Esophagus mucosa (tissue), 1 donor: ENCODE results near the gene FAM110D. TPM values are rescaled to one million over a fixed set of nuclear protein-coding genes. Genes with fewer than 3 reads are reported as not detected.

Source experiments
- ATAC-seq: fragments of 200-7000 bp; cut with Tn5 transposase; one replicate; pipeline ENCODE4 v1.9.1; 2020
- total RNA-seq: library from RNA; stranded (reverse); gene quantifications from one replicate; pipeline ENCODE4 v1.2.4, GENCODE V29; 2023
- donor health status: DM: yes; HTN: yes; CAD: no.

Gene FAM110D
- total RNA-seq, 1 donor from 2014 or later: 0.68 TPM

DNA sequence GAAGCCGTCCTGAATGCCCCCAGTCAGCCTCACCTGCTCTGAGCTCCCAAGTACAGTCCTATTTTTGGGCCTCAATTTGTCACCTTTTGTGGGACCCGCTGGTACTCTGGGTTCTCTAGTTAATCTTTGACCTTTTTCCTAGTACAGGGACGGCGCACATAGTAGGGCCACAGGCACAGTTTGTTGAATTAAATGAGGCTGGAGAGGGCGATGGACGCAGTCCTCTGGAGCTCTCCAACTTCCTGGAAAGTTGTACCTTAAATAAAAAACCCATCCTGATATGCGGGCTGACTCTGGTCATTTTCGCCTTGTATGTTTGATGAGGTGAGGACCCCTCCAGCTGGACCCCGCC, 4.8 kb downstream of the FAM110D start:
- ATAC-seq: no peak

DNA sequence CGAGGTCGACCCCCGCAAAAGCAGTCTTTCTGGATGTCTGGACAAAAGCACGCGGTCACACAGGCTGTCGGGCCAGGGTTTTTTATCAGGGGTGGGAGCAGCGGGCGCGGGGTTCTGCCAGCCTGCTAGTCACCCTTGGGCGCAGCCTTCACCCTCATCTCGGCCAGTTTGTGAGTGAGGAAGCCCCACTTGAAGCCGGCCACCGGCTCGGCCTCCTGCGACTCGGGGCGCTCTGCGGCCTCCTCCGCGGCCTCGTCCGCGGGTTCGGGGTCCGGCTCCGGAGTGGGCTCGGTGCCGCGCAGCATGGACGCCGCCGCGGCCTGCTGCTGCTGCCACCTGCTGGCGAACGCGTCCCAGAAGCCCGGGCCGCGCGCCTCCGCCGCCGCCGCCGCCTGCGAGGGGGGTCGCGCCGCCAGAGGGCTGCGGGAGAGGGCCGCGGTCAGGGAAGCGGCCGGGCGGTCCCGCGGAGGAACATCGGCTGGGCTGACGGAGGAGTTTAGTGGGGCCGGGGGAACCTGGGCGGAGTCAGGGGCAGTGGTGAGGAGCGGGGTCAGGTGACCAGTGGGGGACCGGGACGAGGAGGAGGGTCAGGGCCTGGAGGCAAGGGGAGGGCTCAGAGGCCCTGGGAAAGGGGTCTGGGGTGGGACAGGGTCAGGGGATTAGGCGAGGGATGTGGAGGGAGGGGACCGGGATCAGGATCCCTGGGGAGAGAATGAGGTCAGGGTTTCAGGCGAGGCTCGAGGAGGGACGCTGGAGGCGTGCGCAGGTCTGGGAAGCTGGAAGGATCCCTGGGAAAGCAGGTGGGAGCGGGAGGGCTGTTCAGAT, 5.4 kb downstream of the FAM110D start:
- ATAC-seq: peak; percentile 34

- ATAC-seq: no peak
Measured at GRCh38 chr1:26164861-26165842, 6.3 kb downstream of the FAM110D start.

DNA sequence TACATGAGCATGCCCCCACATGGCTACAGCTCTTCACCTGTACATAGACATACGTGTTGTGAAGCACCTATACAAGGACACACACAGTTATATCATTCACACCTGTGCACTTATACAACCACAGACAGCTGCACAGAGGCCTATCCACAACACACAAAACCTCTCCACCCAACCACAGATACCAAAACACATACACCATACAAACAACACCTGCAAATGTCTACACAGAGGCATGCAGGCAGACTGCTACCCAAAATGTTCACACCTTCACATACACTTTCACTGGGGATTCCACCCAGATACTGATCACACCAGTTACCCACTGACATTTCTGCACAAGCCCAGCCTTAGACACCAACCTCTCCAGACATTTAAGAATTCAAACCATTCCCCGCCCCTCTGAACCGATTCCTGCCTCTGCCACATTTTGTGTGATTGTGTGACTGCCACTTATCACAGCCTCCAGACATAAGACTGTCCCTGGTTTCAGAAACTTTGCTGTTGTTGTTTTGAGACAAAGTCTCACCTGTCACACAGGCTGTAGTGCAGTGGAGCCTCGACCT, 7.9 kb downstream of the FAM110D start:
- no peak for ATAC-seq

DNA sequence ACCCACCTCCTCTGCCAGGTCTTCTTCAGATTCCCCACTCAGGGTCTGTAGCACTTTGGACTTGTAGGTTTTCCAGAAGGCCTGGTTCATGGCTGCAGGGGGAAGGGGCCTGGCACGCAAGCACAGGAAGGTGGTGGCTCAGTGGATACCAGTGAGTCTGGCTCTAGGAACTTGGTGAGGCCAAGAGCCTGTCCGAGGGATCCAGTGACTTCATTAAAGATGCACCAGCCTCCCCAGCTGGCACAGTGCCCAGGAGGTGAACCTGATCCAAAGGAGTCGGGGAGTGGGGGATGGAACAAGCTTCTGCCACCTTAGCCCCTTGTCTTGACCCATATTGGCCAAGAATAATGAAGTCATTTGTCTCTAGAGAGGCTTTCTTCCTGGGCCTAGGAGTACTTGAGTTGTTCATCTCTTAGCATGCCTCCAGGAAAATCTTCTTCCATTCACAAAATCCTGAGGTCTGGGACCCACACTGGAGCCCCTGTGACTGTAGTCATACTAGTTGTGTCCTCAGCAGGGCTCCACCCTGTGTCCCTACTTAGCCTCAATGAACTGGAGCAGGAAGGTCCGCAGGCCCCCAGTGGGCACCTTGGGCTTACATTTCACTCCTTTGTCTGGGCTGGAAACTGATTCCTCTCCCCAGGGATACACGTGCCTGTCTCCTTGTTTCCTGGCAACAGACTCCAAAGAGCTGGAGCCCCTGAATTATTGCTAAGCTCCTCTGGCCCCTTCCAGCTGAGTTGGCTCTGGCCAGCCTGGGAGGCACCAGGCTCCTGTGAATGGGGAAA, 9.7 kb downstream of the FAM110D start, which contains the start of gene C1orf232:
Gene C1orf232, minus strand, starts transcription at position 554 of the 788 bp plus-strand sequence. Its CDS starts 464 bp downstream, at position 90.
- ATAC-seq: no peak

- ATAC-seq: no peak
Measured at GRCh38 chr1:26169198-26169554, 10.3 kb downstream of the FAM110D start.

DNA sequence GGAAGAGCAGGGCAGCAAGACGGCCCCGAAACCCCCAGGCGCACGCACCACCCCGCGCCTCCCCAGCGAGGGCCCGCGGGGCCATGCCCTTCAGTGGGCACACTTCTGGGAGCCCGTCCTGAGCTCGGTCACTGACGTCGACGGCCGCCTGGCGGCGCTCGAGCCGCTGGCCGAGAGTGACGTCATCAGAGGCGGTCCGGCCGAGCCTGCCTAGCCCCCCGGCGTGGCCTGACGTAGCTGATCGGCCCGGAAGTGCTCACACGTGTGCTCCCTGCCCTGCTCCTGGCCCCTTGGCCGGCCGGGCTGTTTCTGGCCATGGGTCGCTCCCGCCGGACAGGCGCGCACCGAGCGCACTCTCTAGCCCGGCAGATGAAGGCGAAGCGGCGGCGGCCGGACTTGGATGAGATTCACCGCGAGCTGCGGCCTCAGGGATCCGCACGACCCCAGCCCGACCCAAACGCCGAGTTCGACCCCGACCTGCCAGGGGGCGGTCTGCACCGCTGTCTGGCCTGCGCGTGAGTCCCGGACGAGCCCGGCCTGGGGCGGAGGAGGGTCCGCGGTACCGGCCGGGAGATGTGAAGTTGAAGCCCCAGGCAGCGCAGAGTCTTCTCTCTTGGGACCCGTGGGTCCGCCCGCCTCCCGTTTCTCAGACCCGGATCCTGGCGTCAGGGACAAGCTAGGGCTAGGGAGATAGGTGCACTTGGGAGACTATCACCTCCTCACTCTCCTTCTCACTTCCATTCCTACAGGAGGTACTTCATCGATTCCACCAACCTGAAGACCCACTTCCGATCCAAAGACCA, 11.0 kb downstream of the FAM110D start, which contains the start of gene ZNF593:
Gene ZNF593, plus strand, starts transcription at position 240 of the 803 bp plus-strand sequence. Its CDS starts 76 bp downstream, at position 316.
- peak; percentile 93 for ATAC-seq

DNA sequence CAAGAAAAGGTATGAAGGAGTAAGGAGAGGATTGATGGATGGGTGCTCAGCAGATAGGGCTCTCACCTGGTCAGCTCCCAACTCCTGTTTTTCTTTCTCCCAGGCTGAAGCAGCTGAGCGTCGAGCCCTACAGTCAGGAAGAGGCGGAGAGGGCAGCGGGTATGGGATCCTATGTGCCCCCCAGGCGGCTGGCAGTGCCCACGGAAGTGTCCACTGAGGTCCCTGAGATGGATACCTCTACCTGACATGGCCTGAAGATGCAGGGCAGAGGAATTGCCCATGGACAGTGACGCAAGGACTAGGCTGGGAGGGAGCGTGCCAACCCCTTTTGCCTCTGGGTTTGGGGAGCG, 11.6 kb downstream of the FAM110D start:
- peak; percentile 6 for ATAC-seq

- no peak for ATAC-seq
Measured at GRCh38 chr1:26171084-26172072, 12.5 kb downstream of the FAM110D start, which contains the start of gene ZNF593OS. ZNF593OS (minus strand) TSS chr1:26171832; CDS start chr1:26171661, 171 bp downstream.

GRCh38 chr1:26175346-26175745, 16.5 kb downstream of the FAM110D start:
- no peak for ATAC-seq

DNA sequence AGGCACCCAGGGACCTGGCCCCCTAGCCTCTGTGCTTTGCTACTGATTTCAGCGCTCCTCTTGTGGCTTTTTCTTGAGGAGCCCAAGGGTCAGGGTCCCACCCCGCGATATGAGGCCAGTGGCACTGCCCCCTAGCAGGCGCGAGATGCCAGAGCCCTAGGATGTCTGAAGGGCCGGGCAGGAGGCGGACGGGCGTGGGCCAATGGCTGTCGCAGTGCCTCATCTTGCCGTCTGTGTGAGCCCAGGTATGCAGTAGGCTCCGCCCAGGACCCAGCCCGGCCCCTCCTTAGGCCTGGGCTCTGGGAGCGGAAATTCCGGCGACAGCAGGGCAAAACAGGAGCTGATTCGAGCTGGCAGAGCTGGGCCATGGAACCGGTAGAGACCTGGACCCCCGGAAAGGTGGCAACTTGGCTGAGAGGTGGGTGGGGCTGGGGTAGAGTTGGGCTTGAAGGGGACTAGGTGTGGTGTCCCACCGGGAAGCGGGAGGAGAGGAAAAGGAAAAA, 18.4 kb downstream of the FAM110D start, which contains the start of gene CNKSR1:
Gene CNKSR1, plus strand, starts transcription at position 310 of the 503 bp plus-strand sequence. Its CDS starts 57 bp downstream, at position 367.
- ATAC-seq: peak; percentile 84

DNA sequence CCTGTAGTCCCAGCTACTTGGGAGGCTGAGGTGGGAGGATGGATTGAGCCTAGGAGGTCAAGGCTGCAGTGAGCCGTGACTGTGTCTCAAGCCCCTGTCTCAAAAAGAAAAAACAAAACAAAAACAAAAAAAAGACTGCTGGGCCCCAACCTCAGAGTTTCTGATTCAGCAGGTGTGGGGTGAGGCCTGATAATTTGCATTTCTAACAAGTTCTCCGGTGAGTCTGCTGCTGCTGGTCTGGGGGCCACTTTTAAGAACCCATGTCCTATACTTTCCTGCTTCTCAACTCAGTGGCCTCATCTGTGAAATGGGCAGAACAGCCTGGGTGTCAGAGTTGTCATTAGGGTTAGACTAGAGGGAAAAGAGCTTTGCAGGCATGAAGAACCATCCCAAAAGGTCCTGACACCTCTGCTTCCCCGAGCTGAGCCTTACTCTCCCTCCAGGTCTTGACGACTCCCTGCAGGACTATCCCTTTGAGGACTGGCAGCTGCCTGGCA, 21.2 kb downstream of the FAM110D start:
- ATAC-seq: no peak

- ATAC-seq: peak; percentile 85
Measured at GRCh38 chr1:26181586-26182382, 22.9 kb downstream of the FAM110D start.

GRCh38 chr1:26182383-26182696, 23.5 kb downstream of the FAM110D start:
- no peak for ATAC-seq

- ATAC-seq: no peak
Measured at GRCh38 chr1:26184086-26184485, 25.2 kb downstream of the FAM110D start.

GRCh38 chr1:26184883-26185282, 26.0 kb downstream of the FAM110D start:
- no peak for ATAC-seq

DNA sequence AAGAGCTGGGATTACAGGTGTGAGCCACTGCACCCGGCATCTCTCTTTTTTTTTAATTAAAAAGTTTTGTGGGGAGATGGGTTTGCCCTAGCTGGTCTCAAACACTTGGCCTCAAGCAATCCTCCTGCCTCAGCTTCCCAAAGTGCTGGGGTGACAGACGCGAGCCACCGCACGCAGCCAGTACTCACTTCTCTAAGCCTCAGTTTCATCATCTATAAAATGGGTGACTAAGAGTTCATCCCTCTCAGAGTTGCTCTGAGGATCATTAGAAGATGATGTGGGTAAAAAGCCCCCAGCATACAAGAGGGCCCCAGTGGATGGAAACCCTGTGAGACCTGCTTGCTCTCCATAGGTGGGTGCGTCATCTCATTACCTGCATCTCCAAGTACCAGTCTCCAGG, 29.0 kb downstream of the FAM110D start:
- no peak for ATAC-seq

DNA sequence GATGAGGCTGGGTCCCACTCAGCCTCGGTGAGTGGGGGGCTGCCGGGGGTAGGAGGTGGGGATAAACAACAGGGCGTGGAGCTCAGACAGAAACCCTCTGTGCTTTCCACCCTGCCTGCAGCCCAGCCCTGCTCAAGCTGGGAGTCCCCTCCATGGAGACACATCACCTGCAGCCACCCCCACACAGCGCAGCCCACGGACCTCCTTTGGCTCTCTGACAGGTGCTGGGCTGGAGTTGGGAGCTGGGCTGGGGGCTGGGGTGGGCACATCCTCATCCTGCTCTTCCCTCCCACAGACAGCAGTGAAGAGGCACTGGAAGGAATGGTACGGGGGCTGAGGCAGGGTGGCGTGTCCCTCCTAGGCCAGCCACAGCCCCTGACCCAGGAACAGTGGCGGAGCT, 29.6 kb downstream of the FAM110D start:
- peak; percentile 5 for ATAC-seq

GRCh38 chr1:26189331-26189730, 30.5 kb downstream of the FAM110D start:
- peak; percentile 11 for ATAC-seq
